Transverse colon (tissue), 4 donors: ENCODE data around the gene THOP1. TPM values are rescaled to one million over a fixed set of nuclear protein-coding genes. Genes with fewer than 3 reads are reported as not detected.

ENCODE experiments used
- DNase-seq: peaks from one replicate; pipeline ENCODE4 v3.0.0-alpha.2; 2019
- H3K27ac ChIP-seq, 4 donors: fragments of 200-600 bp; sonication (generic); 2 replicates each; pipeline ENCODE4 v1.5.1; 2016 to 2018; ENCODE audit warnings: inconsistent platforms in 4 of 4
- H3K27me3 ChIP-seq: fragments of 200-600 bp; sonication (generic); 2 replicates; pipeline ENCODE4 v1.5.1; 2017; ENCODE audit warnings: inconsistent platforms
- H3K36me3 ChIP-seq, 4 donors: fragments of 200-600 bp; sonication (generic); 2 replicates each; pipeline ENCODE4 v1.5.1; 2017 to 2019; ENCODE audit warnings: inconsistent platforms in 4 of 4
- H3K4me1 ChIP-seq, 4 donors: fragments of 200-600 bp; sonication (generic); 2 replicates each; pipeline ENCODE4 v1.5.1; 2017 to 2020; ENCODE audit warnings: inconsistent platforms in 4 of 4
- H3K4me3 ChIP-seq, 4 donors: fragments of 200-600 bp; sonication (generic); 1 replicate in 1 of 4; 2 replicates in 3 of 4; pipeline versions ENCODE4 v1.5.1 to v1.6.1; 2017 to 2019; ENCODE audit warnings: inconsistent platforms in 4 of 4
- H3K9me3 ChIP-seq, 2 donors: fragments of 200-600 bp; sonication (generic); 2 replicates each; pipeline ENCODE4 v1.5.1; 2017 to 2019; ENCODE audit warnings: inconsistent platforms in 2 of 2
- CTCF ChIP-seq, 5 experiments: fragments of 200-600 bp in 3 of 5; fragments of 450-650 bp in 2 of 5; sonication (generic) in 3 of 5; IDR thresholded peaks; 1 replicate in 2 of 5; 2 replicates in 3 of 5; pipeline ENCODE4 v1.5.1; 2016 to 2017; ENCODE audit warnings: antibody characterized with exemption in 5 of 5, inconsistent platforms in 3 of 5, mild to moderate bottlenecking in 2 of 5, moderate library complexity in 1 of 5
- EP300 ChIP-seq: sonication (generic); formaldehyde crosslinking; IDR thresholded peaks from one replicate; pipeline ENCODE4 v1.6.1; 2017; ENCODE audit warnings: antibody characterized with exemption, low read depth
- POLR2A ChIP-seq: fragments of 450-650 bp; IDR thresholded peaks from one replicate; pipeline ENCODE4 v1.6.1; 2016; ENCODE audit warnings: antibody characterized with exemption, mild to moderate bottlenecking, moderate library complexity
- POLR2AphosphoS5 ChIP-seq, 3 donors: sonication (generic); formaldehyde crosslinking; IDR thresholded peaks; one replicate each; pipeline ENCODE4 v1.6.1; 2016; ENCODE audit warnings: antibody characterized with exemption in 3 of 3
- WGBS, 2 donors: methylation state at CpG; one replicate each; pipeline ENCODE4 v1.1.5; 2018; ENCODE audit warnings: low coverage in 1 of 2; 5-methylcytosine and 5-hydroxymethylcytosine counted together
- in situ Hi-C, 4 donors: fragments of 200-750 bp; cut with MboI; loops; one replicate each; pipeline versions ENCODE4 v1.15.0 to v1.15.1; 2017; ENCODE audit warnings: low sequenced_read_pairs in 3 of 4, low pct_ligation_motif_present in 1 of 4, low pct_unique_long_range_greater_than_20kb in 1 of 4
- intact Hi-C: fragments of 100-400 bp; cut with DNase I; formaldehyde crosslinking; loops from one replicate; pipeline ENCODE4 v1.15.1; 2023; ENCODE audit warnings: low total_unique reads
- total RNA-seq, 4 donors: library from RNA; depleted of rRNA; stranded (reverse); fragments of >200 nt; gene quantifications; one replicate each; pipeline ENCODE4 v1.1.0, GENCODE V29; 2016

The THOP1 gene
- total RNA-seq, 4 donors from 2014 or later: 32.9 to 149 (median 42.0) TPM

DNA sequence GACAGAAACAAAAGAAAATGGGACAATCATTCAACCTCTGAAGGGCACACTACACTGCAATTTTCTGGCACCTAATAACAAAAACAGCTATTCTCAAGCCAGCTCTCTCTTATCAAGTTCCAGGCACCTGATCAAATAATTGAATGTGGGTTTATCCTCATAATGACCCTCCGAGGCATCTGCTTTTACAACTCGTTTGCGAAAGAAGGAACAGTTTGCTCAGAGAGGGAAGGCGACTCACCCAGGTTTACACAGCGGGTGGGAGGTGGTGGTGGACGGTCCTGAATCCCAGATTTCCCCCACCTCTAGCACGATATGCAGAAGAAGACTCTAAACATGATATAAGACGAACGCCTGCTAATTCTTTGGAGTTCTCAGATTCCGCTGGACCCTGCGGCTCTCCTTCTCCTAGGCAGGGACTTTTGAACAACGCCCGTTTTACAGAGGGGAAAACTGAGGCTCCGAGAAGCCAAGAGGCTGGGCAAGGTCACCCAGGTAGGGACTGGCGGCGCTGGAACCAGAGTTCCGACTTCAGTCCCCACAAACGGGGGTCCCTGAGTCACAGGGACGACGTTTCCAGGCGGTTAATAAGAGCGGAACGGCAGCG, 2.9 kb upstream of the THOP1 start:
- H3K36me3 ChIP-seq: no peaks in the 10 kb centered on the region
- H3K27ac ChIP-seq: peak overlapping the region; percentile 92 to 99 (median 96)
- peak; percentile 18 for DNase-seq
- WGBS, 2 donors: 0% methylated on average over 17 of the region's 24 CpGs; no CpG with 5 or more reads in 1 of the 2 donors
- in situ Hi-C loops: no loop called here
- H3K9me3 ChIP-seq: no peaks in the 10 kb centered on the region
- H3K4me1 ChIP-seq: peaks cover 7 to 52% (median 32%) of the 10 kb centered on the region in 4 donors
- TF ChIP-seq POLR2A: no peak
- TF ChIP-seq CTCF (IDR thresholded peaks at IDR 0.05): no peak
- TF ChIP-seq POLR2AphosphoS5 (IDR thresholded peaks at IDR 0.05): no peak
- no peak for TF ChIP-seq EP300
- intact Hi-C loops: loop anchor here (10.0 kb wide), 1 partner anchor 758 kb away; no protein-coding TSS in a partner anchor
- no peaks in the 10 kb centered on the region for H3K27me3 ChIP-seq
- H3K4me3 ChIP-seq: peak overlapping the region; percentile 88 to 100 (median 98)

GRCh38 chr19:2782936-2783780, 2.1 kb upstream of the THOP1 start, which contains the start of gene SGTA:
SGTA (minus strand) TSS chr19:2783273; CDS start chr19:2769068, 14,205 bp downstream.
- intact Hi-C loops: loop anchor here (10.0 kb wide), 1 partner anchor 758 kb away; no protein-coding TSS in a partner anchor
- Histone ChIP-seq H3K4me1 (peaks cover 7 to 52% (median 32%) of the 10 kb centered on the region in 4 donors), H3K27me3 (no peaks in the 10 kb centered on the region), H3K27ac (peak within 1 kb of the TSS; percentile 92 to 99 (median 96)), H3K4me3 (peak within 1 kb of the TSS; percentile 88 to 100 (median 98)), H3K9me3 (no peaks in the 10 kb centered on the region), H3K36me3 (no peaks in the 10 kb centered on the region)
- in situ Hi-C loops: no loop called here
- 0 to 1% methylated on average over 2 to 43 of the region's 68 CpGs for WGBS, 2 donors
- peak; percentile 99 for DNase-seq
- peak; percentile 28 for TF ChIP-seq EP300
- TF ChIP-seq POLR2AphosphoS5 (IDR thresholded peaks at IDR 0.05): peak; percentile 71 to 89 (median 84)
- peak; percentile 86 for TF ChIP-seq POLR2A
- TF ChIP-seq CTCF (IDR thresholded peaks at IDR 0.05): peak; percentile 32 to 70 (median 49)

DNA sequence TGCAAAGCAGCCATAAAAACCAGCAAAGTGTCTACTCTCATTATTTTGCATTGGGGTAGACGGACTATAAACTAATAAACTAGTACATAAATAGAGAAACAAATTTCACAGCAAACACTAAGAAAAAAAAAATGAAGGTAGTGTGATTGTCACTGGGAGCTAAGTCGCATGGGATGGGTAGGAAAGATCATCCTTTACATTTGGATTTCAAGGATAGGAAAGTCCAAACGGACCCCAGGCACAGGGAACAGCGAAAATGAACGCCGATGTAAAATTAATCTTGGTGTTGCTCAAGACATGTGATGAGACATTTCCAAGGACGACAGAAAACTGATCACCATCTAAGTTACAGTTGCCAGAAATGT, 1.5 kb upstream of the THOP1 start:
- in situ Hi-C loops (no loop called here), intact Hi-C loops (loop anchor here (10.0 kb wide), 1 partner anchor 759 kb away; no protein-coding TSS in a partner anchor)
- no peak for DNase-seq
- no peaks in the 10 kb centered on the region for H3K9me3 ChIP-seq
- TF ChIP-seq CTCF (IDR thresholded peaks at IDR 0.05) (no peak), POLR2A (no peak), EP300 (no peak), POLR2AphosphoS5 (IDR thresholded peaks at IDR 0.05) (no peak)
- WGBS, 2 donors: 70 to 82% methylated on average over 4 to 7 of the region's 7 CpGs
- H3K27ac ChIP-seq: peak overlapping the region; percentile 92 to 99 (median 96)
- H3K36me3 ChIP-seq: no peaks in the 10 kb centered on the region
- peak overlapping the region in 1 of 4 donors; percentile 100 for H3K4me3 ChIP-seq
- no peaks in the 10 kb centered on the region for H3K27me3 ChIP-seq
- peaks cover 7 to 52% (median 32%) of the 10 kb centered on the region in 4 donors for H3K4me1 ChIP-seq

DNA sequence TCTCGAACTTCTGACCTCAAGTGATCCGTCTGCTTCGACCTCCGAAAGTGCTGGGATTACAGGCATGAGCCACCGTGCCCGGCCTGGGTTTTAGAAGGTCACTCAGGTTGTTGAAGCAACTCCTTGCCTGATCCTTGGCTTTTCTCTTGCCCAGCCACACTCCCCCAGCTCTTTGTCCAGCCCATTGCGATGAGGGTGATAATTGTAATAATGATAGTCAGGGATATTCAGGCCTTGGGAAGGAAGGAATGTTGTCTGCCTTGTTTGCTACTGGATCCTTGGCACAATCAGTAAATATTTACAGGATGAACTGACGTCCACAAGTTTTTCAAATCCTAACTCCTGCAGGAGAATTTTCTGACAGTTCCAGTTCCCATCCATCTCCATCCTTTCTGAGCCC, 1.8 kb downstream of the THOP1 start:
- Histone ChIP-seq H3K27ac (no peak overlapping the region), H3K36me3 (no peaks in the 10 kb centered on the region), H3K9me3 (no peaks in the 10 kb centered on the region), H3K4me1 (peaks cover 3 to 30% (median 19%) of the 10 kb centered on the region in 4 donors), H3K27me3 (no peaks in the 10 kb centered on the region), H3K4me3 (no peak overlapping the region)
- in situ Hi-C loops: no loop called here
- DNase-seq: no peak
- no peak for TF ChIP-seq CTCF (IDR thresholded peaks at IDR 0.05)
- TF ChIP-seq EP300: no peak
- no peak for TF ChIP-seq POLR2A
- TF ChIP-seq POLR2AphosphoS5 (IDR thresholded peaks at IDR 0.05): no peak
- intact Hi-C loops: loop anchor here (10.0 kb wide), 1 partner anchor 762 kb away; no protein-coding TSS in a partner anchor
- 80 to 81% methylated on average over 1 to 8 of the region's 8 CpGs for WGBS, 2 donors
